T-helper 17 cell (primary cell): ENCODE data around the gene CHMP2B. TPM values are rescaled to one million over a fixed set of nuclear protein-coding genes. Genes with fewer than 3 reads are reported as not detected.

Experiments
- ATAC-seq: fragments of 150-1000 bp; cut with Tn5 transposase; 2 replicates; pipeline ENCODE4 v1.10.0; 2021; ENCODE audit warnings: mild to moderate bottlenecking, moderate library complexity
- DNase-seq, 3 donors: peaks; one replicate each; pipeline versions ENCODE4 v3.0.0 to v3.0.0-alpha.2; 2020 to 2021
- H3K9me3 ChIP-seq: one replicate; pipeline ENCODE4 v1.7.0; 2013; ENCODE audit warnings: low read length, mild to moderate bottlenecking; ENCODE audit not compliant: control insufficient read depth, poor library complexity, severe bottlenecking
- H3K27ac Mint-ChIP-seq: one replicate; pipeline ENCODE4 v1.8.0; 2022; ENCODE audit warnings: mild to moderate bottlenecking, moderate library complexity, mixed read lengths
- H3K27me3 Mint-ChIP-seq: one replicate; pipeline ENCODE4 v1.8.0; 2022; ENCODE audit warnings: mixed read lengths
- H3K36me3 Mint-ChIP-seq: one replicate; pipeline ENCODE4 v1.8.0; 2022; ENCODE audit warnings: low read depth, mixed read lengths
- H3K4me1 Mint-ChIP-seq: one replicate; pipeline ENCODE4 v1.8.0; 2022; ENCODE audit warnings: mild to moderate bottlenecking, mixed read lengths
- H3K4me3 Mint-ChIP-seq: one replicate; pipeline ENCODE4 v1.8.0; 2022; ENCODE audit warnings: mild to moderate bottlenecking, moderate library complexity, mixed read lengths
- total RNA-seq, 4 donors: library from RNA in 2 of 4; stranded (reverse) in 2 of 4; gene quantifications; one replicate each; pipeline ENCODE4 v1.2.3 and lab custom pipeline; 2022 to 2026

The CHMP2B gene
- total RNA-seq, 2 donors from 2014 or later, result 24.3 to 29.4 TPM

- ATAC-seq, result no peak
- Mint-ChIP-seq H3K36me3 (peaks cover 2% of the 10 kb centered on the region), H3K27ac (no peak overlapping the region), H3K4me1 (no peaks in the 10 kb centered on the region), H3K27me3 (peaks cover 6% of the 10 kb centered on the region), H3K4me3 (no peak overlapping the region)
- no peaks in the 10 kb centered on the region for H3K9me3 ChIP-seq
- DNase-seq, result no peak
These were observed 23.3 kb upstream of the CHMP2B start for GRCh38 chr3:87203809-87204208.

- H3K36me3 Mint-ChIP-seq, result peaks cover 2% of the 10 kb centered on the region
- no peak overlapping the region for H3K4me3 Mint-ChIP-seq
- H3K27ac Mint-ChIP-seq, result no peak overlapping the region
- H3K27me3 Mint-ChIP-seq, result peaks cover 11% of the 10 kb centered on the region
- ATAC-seq (no peak), DNase-seq (no peak)
- H3K9me3 ChIP-seq, result no peaks in the 10 kb centered on the region
- H3K4me1 Mint-ChIP-seq, result no peaks in the 10 kb centered on the region
These were observed 21.0 kb upstream of the CHMP2B start for GRCh38 chr3:87206070-87206469.

GRCh38 chr3:87206635-87207034, 20.5 kb upstream of the CHMP2B start:
- DNase-seq (no peak), ATAC-seq (no peak)
- Mint-ChIP-seq H3K36me3 (peaks cover 2% of the 10 kb centered on the region), H3K4me3 (no peak overlapping the region), H3K27ac (no peak overlapping the region), H3K4me1 (no peaks in the 10 kb centered on the region), H3K27me3 (peaks cover 15% of the 10 kb centered on the region)
- no peaks in the 10 kb centered on the region for H3K9me3 ChIP-seq

- H3K27me3 Mint-ChIP-seq, result peaks cover 24% of the 10 kb centered on the region
- H3K36me3 Mint-ChIP-seq, result no peaks in the 10 kb centered on the region
These were observed 19.6 kb upstream of the CHMP2B start for GRCh38 chr3:87207460-87207859.

GRCh38 chr3:87209111-87209510, 18.0 kb upstream of the CHMP2B start:
- ATAC-seq, result no peak
- Mint-ChIP-seq H3K36me3 (no peaks in the 10 kb centered on the region), H3K4me1 (no peaks in the 10 kb centered on the region), H3K4me3 (no peak overlapping the region), H3K27me3 (peaks cover 39% of the 10 kb centered on the region), H3K27ac (no peak overlapping the region)
- no peaks in the 10 kb centered on the region for H3K9me3 ChIP-seq
- DNase-seq, result no peak

More at GRCh38 chr3:87207460-87207859, 19.6 kb upstream of the CHMP2B start:
- no peaks in the 10 kb centered on the region for H3K9me3 ChIP-seq
- ATAC-seq (no peak), DNase-seq (no peak)
- no peaks in the 10 kb centered on the region for H3K4me1 Mint-ChIP-seq
- H3K27ac Mint-ChIP-seq, result no peak overlapping the region
- H3K4me3 Mint-ChIP-seq, result no peak overlapping the region

- Mint-ChIP-seq H3K27ac (no peak overlapping the region), H3K4me3 (no peak overlapping the region), H3K36me3 (peaks cover 2% of the 10 kb centered on the region), H3K4me1 (no peaks in the 10 kb centered on the region), H3K27me3 (peaks cover 38% of the 10 kb centered on the region)
- no peak for ATAC-seq
- no peaks in the 10 kb centered on the region for H3K9me3 ChIP-seq
- DNase-seq, result no peak
These were observed 8.5 kb upstream of the CHMP2B start for GRCh38 chr3:87218560-87218959.

GRCh38 chr3:87219611-87220010, 7.5 kb upstream of the CHMP2B start:
- ATAC-seq (no peak), DNase-seq (no peak)
- H3K4me1 Mint-ChIP-seq, result no peaks in the 10 kb centered on the region
- H3K36me3 Mint-ChIP-seq, result peaks cover 2% of the 10 kb centered on the region
- H3K27me3 Mint-ChIP-seq, result peaks cover 34% of the 10 kb centered on the region
- no peak overlapping the region for H3K4me3 Mint-ChIP-seq
- H3K27ac Mint-ChIP-seq, result no peak overlapping the region
- no peaks in the 10 kb centered on the region for H3K9me3 ChIP-seq

- no peak for ATAC-seq
- H3K4me1 Mint-ChIP-seq, result peaks cover 27% of the 10 kb centered on the region
- peak overlapping the region; percentile 31 for H3K4me3 Mint-ChIP-seq
- H3K27me3 Mint-ChIP-seq, result peaks cover 10% of the 10 kb centered on the region
- DNase-seq, result no peak
- peaks cover 6% of the 10 kb centered on the region for H3K36me3 Mint-ChIP-seq
- H3K27ac Mint-ChIP-seq, result no peak overlapping the region
- H3K9me3 ChIP-seq, result no peaks in the 10 kb centered on the region
These were observed 1.4 kb upstream of the CHMP2B start for GRCh38 chr3:87225659-87226058.

- Mint-ChIP-seq H3K27me3 (no peaks in the 10 kb centered on the region), H3K36me3 (peaks cover 12% of the 10 kb centered on the region), H3K4me1 (peaks cover 42% of the 10 kb centered on the region), H3K4me3 (peak overlapping the region; percentile 99), H3K27ac (peak overlapping the region; percentile 99)
- H3K9me3 ChIP-seq, result no peaks in the 10 kb centered on the region
- DNase-seq, result no peak
- ATAC-seq, result no peak
These were observed 681 bp downstream of the CHMP2B start for GRCh38 chr3:87227835-87228144.

GRCh38 chr3:87228316-87228715, 1.2 kb downstream of the CHMP2B start:
- ATAC-seq (no peak), DNase-seq (no peak)
- Mint-ChIP-seq H3K27ac (peak overlapping the region; percentile 99), H3K36me3 (peaks cover 12% of the 10 kb centered on the region), H3K4me1 (peaks cover 46% of the 10 kb centered on the region), H3K4me3 (peak overlapping the region; percentile 99), H3K27me3 (no peaks in the 10 kb centered on the region)
- no peaks in the 10 kb centered on the region for H3K9me3 ChIP-seq

- Mint-ChIP-seq H3K4me1 (peaks cover 49% of the 10 kb centered on the region), H3K4me3 (peak overlapping the region; percentile 31), H3K27me3 (no peaks in the 10 kb centered on the region), H3K36me3 (peaks cover 12% of the 10 kb centered on the region), H3K27ac (peak overlapping the region; percentile 99)
- no peaks in the 10 kb centered on the region for H3K9me3 ChIP-seq
- DNase-seq (no peak), ATAC-seq (no peak)
These were observed 2.0 kb downstream of the CHMP2B start for GRCh38 chr3:87229113-87229512.

- no peak overlapping the region for H3K4me3 Mint-ChIP-seq
- no peak for ATAC-seq
These were observed 6.7 kb downstream of the CHMP2B start for GRCh38 chr3:87233805-87234204.

GRCh38 chr3:87236093-87236492, 9.0 kb downstream of the CHMP2B start:
- ATAC-seq (no peak), DNase-seq (no peak)
- Mint-ChIP-seq H3K4me1 (peaks cover 33% of the 10 kb centered on the region), H3K4me3 (no peak overlapping the region), H3K36me3 (peaks cover 10% of the 10 kb centered on the region), H3K27me3 (no peaks in the 10 kb centered on the region), H3K27ac (no peak overlapping the region)
- no peaks in the 10 kb centered on the region for H3K9me3 ChIP-seq

More at GRCh38 chr3:87233805-87234204, 6.7 kb downstream of the CHMP2B start:
- no peak for DNase-seq
- peaks cover 47% of the 10 kb centered on the region for H3K4me1 Mint-ChIP-seq
- H3K27ac Mint-ChIP-seq, result no peak overlapping the region
- H3K27me3 Mint-ChIP-seq, result no peaks in the 10 kb centered on the region
- no peaks in the 10 kb centered on the region for H3K9me3 ChIP-seq
- H3K36me3 Mint-ChIP-seq, result peaks cover 6% of the 10 kb centered on the region

- Mint-ChIP-seq H3K36me3 (peaks cover 4% of the 10 kb centered on the region), H3K4me3 (no peak overlapping the region)
These were observed 19.7 kb downstream of the CHMP2B start for GRCh38 chr3:87246662-87247429.

More at GRCh38 chr3:87246662-87247429, 19.7 kb downstream of the CHMP2B start:
- ATAC-seq (no peak), DNase-seq (no peak)
- H3K9me3 ChIP-seq, result no peaks in the 10 kb centered on the region
- Mint-ChIP-seq H3K27me3 (no peaks in the 10 kb centered on the region), H3K27ac (peak overlapping the region; percentile 47), H3K4me1 (peaks cover 12% of the 10 kb centered on the region)
